Measurements from ENCODE around the gene CFAP20DC. TPM values are rescaled to one million over a fixed set of nuclear protein-coding genes. Genes with fewer than 3 reads are reported as not detected.
A peak's percentile ranks its signal among the peaks of the same experiment; 100 is the strongest.
"Not testable (repeated sequence)": the region's sequence is repeated elsewhere in the genome, so short reads cannot be mapped to it uniquely, and the experiment has no call there.

CFAP20DC gene
- total RNA-seq, 1 donor from 2014 or later = 1.4 TPM

DNA sequence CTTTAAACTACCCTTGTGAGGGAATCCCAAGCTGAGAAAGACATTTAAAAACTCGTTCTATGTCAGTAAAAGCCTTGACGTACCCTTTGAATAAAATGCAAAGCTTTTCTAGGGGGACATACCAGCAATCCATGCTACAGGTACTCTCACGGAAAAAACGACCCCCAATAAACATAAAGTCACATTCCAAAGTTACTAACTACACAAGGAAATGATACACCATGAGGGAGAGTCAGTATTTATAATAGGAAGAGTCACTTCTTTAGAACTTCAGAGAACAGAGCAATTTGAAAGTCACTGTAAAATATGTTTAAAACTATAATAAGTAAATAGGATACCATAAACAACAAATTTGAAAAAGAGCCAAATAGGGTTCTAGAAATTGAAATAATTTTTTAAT, 63.2 kb downstream of the CFAP20DC start:
- TF ChIP-seq, protein P1, sequence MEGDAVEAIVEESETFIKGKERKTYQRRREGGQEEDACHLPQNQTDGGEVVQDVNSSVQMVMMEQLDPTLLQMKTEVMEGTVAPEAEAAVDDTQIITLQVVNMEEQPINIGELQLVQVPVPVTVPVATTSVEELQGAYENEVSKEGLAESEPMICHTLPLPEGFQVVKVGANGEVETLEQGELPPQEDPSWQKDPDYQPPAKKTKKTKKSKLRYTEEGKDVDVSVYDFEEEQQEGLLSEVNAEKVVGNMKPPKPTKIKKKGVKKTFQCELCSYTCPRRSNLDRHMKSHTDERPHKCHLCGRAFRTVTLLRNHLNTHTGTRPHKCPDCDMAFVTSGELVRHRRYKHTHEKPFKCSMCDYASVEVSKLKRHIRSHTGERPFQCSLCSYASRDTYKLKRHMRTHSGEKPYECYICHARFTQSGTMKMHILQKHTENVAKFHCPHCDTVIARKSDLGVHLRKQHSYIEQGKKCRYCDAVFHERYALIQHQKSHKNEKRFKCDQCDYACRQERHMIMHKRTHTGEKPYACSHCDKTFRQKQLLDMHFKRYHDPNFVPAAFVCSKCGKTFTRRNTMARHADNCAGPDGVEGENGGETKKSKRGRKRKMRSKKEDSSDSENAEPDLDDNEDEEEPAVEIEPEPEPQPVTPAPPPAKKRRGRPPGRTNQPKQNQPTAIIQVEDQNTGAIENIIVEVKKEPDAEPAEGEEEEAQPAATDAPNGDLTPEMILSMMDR (IDR thresholded peaks at IDR 0.05) = no peak
- Mint-ChIP-seq H3K4me3 (ENCODE audit: unreplicated experiment) (no peak overlapping the region), H3K27me3 (ENCODE audit: unreplicated experiment) (no peaks in the 10 kb centered on the region), H3K27ac (ENCODE audit: unreplicated experiment) (no peak overlapping the region), H3K4me1 (ENCODE audit: unreplicated experiment) (peaks cover 23% of the 10 kb centered on the region), H3K36me3 (ENCODE audit: unreplicated experiment) (no peaks in the 10 kb centered on the region), H3K9me3 (ENCODE audit: unreplicated experiment) (peaks cover 8% of the 10 kb centered on the region)
- DNase-seq (ENCODE audit: extremely low spot score, unreplicated experiment) = no peak

DNA sequence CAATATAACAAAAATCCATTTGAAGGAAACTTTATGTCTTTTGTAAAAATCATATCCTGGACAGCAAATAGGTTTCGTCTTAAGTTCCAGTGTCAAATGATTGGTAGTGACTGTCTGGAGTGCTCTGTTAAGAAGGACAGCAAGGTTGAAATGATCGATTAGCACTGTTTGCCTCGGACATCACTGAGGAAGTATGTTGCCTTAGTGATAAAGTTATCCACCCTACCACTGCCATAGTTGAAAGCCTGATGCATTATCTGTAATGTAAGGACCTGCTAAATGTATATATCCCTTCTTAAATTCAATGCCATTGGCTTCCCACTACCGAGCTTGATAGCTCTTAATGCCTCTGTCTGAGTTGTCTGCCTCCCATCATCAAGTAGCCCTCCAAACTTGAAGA, 70.0 kb downstream of the CFAP20DC start:
- Mint-ChIP-seq H3K36me3 (ENCODE audit: unreplicated experiment) (peaks cover 2% of the 10 kb centered on the region), H3K4me1 (ENCODE audit: unreplicated experiment) (no peaks in the 10 kb centered on the region), H3K27me3 (ENCODE audit: unreplicated experiment) (no peaks in the 10 kb centered on the region), H3K27ac (ENCODE audit: unreplicated experiment) (no peak overlapping the region), H3K4me3 (ENCODE audit: unreplicated experiment) (no peak overlapping the region), H3K9me3 (ENCODE audit: unreplicated experiment) (no peaks in the 10 kb centered on the region)
- DNase-seq (ENCODE audit: extremely low spot score, unreplicated experiment) = no peak
- TF ChIP-seq, protein P1 (IDR thresholded peaks at IDR 0.05) = no peak

DNA sequence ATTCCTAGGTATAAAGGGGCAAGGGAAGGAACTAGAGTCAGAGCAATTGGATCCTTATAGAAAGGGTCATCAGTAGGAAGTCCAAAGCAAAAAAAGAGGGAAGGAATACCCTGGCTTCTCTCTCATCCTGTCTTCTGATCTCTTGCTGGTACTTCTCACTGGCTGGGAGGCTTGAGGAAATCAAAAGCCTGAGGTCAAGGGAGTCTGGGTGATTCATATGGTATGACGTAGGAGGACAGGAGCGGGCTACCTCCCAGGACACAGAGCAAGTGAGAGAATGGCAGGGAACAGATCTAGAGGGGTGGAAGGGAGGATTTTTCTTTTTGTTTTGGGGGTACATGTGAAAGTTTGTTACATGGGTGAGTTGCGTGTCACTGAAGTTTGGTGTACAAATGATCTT, 76.0 kb downstream of the CFAP20DC start:
- DNase-seq (ENCODE audit: extremely low spot score, unreplicated experiment) = no peak
- no peak overlapping the region for H3K4me3 Mint-ChIP-seq (ENCODE audit: unreplicated experiment)
- H3K27me3 Mint-ChIP-seq (ENCODE audit: unreplicated experiment) = peaks cover 5% of the 10 kb centered on the region
- no peaks in the 10 kb centered on the region for H3K9me3 Mint-ChIP-seq (ENCODE audit: unreplicated experiment)
- H3K36me3 Mint-ChIP-seq (ENCODE audit: unreplicated experiment) = peaks cover 2% of the 10 kb centered on the region
- H3K4me1 Mint-ChIP-seq (ENCODE audit: unreplicated experiment) = no peaks in the 10 kb centered on the region
- H3K27ac Mint-ChIP-seq (ENCODE audit: unreplicated experiment) = no peak overlapping the region
- TF ChIP-seq, protein P1 (IDR thresholded peaks at IDR 0.05) = no peak

DNA sequence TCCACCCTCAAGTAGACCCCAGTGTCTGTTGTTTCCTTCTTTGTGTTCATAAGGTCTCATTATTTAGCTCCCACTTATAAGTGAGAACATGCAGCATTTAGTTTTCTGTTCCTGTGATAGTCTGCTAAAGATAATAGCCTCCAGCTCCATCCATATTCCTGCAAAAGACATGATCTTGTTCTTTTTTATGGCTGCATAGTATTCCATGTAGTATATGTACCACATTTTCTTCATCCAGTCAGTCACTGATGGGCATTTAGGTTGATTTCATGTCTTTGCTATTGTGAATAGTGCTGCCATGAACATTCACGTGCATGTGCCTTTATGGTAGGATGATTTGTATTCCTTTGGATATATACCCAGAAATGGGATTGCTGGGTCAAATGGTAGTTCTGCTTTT, 82.0 kb downstream of the CFAP20DC start:
- not testable (repeated sequence) for DNase-seq (ENCODE audit: extremely low spot score, unreplicated experiment); H3K27ac Mint-ChIP-seq (ENCODE audit: unreplicated experiment); H3K36me3 Mint-ChIP-seq (ENCODE audit: unreplicated experiment); H3K27me3 Mint-ChIP-seq (ENCODE audit: unreplicated experiment); H3K9me3 Mint-ChIP-seq (ENCODE audit: unreplicated experiment); H3K4me3 Mint-ChIP-seq (ENCODE audit: unreplicated experiment)
- H3K4me1 Mint-ChIP-seq (ENCODE audit: unreplicated experiment) = peaks cover 32% of the 10 kb centered on the region

DNA sequence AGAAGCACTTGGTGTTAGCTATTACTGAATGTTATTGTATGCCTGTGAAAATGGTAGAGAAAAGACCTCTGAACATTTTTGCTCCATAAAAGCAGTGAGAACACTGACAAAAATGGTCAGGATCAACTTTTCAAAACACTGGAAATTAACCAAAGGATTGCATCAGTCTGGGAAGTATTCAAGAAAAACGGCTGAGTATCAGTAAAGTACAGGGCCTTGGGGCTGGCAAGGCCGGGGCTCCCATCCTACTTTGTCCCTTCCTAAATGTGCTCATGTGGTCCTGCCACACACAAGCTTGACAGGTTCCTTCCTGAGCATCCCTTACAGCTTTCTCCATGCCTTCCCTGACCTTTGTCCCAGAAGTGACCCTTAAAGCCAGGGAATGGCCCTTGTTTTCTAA, 84.0 kb downstream of the CFAP20DC start:
- H3K4me1 Mint-ChIP-seq (ENCODE audit: unreplicated experiment) = peaks cover 47% of the 10 kb centered on the region
- no peak overlapping the region for H3K4me3 Mint-ChIP-seq (ENCODE audit: unreplicated experiment)
- TF ChIP-seq, protein P1 (IDR thresholded peaks at IDR 0.05) = no peak
- H3K36me3 Mint-ChIP-seq (ENCODE audit: unreplicated experiment) = peaks cover 5% of the 10 kb centered on the region
- H3K27ac Mint-ChIP-seq (ENCODE audit: unreplicated experiment) = peak overlapping the region; percentile 98
- peaks cover 5% of the 10 kb centered on the region for H3K9me3 Mint-ChIP-seq (ENCODE audit: unreplicated experiment)
- no peak for DNase-seq (ENCODE audit: extremely low spot score, unreplicated experiment)
- H3K27me3 Mint-ChIP-seq (ENCODE audit: unreplicated experiment) = no peaks in the 10 kb centered on the region

DNA sequence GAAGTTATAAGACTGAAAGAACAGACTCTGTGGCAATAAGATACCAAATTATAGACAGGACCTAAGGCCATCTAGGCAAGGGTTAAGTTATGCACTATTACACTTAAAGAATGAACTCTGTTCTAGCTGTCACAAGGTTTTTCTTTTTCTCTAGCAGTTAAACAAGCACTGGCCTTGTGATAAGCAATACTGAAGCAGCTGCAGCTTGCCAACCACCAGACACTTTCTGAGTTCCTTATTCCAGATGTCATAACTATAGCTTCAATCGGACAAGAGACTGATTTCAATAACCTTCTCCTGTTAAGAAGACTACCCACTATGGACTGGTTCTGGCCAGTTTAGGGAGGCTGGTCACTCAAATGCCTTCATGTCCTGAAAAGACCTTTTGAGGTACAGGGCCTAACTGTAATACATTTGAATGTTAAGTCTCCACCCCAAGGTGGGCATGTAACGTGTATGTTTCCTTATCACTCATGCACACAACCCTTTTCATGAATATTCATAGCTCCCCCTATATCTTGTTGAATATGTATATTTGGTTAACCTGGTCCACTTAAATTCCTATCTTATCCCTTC, 85.8 kb downstream of the CFAP20DC start:
- Mint-ChIP-seq H3K4me1 (ENCODE audit: unreplicated experiment) (peaks cover 48% of the 10 kb centered on the region), H3K27me3 (ENCODE audit: unreplicated experiment) (no peaks in the 10 kb centered on the region), H3K36me3 (ENCODE audit: unreplicated experiment) (peaks cover 7% of the 10 kb centered on the region), H3K4me3 (ENCODE audit: unreplicated experiment) (no peak overlapping the region), H3K9me3 (ENCODE audit: unreplicated experiment) (peaks cover 8% of the 10 kb centered on the region), H3K27ac (ENCODE audit: unreplicated experiment) (peak overlapping the region; percentile 77)
- no peak for DNase-seq (ENCODE audit: extremely low spot score, unreplicated experiment)
- TF ChIP-seq, protein P1 (IDR thresholded peaks at IDR 0.05) = no peak
